GM12878 (cell line): Measurements from ENCODE around the gene NPY4R. TPM values are rescaled to one million over a fixed set of nuclear protein-coding genes. Genes with fewer than 3 reads are reported as not detected.
"Not testable (repeated sequence)": the region's sequence is repeated elsewhere in the genome, so short reads cannot be mapped to it uniquely, and the experiment has no call there.

Experiments used
- ATAC-seq: fragments of 200-7000 bp; cut with Tn5 transposase; 3 replicates; pipeline ENCODE4 v1.9.1; 2020; ENCODE audit warnings: mild to moderate bottlenecking, moderate library complexity
- BruUV-seq: library from RNA; stranded (reverse); fragments of 400-500 nt; replicated peaks from 2 replicates; lab custom pipeline; 2021; lab: Mats Ljungman, UMichigan
- CTCF ChIA-PET: fragments of 300-600 bp; sonication (Branson Sonifier 250); formaldehyde crosslinking; extraction: SDS; loops from one replicate; lab custom pipeline; 2021; ENCODE audit warnings: inconsistent platforms; lab: Yijun Ruan, JAX
- POLR2A ChIA-PET: fragments of 350-600 bp; formaldehyde crosslinking; extraction: SDS; loops from one replicate; lab custom pipeline; 2021; ENCODE audit warnings: inconsistent platforms; lab: Charles Lee
- RAD21 ChIA-PET: fragments of 300-600 bp; sonication (Branson Sonifier 250); formaldehyde crosslinking; loops from one replicate; lab custom pipeline; 2023; ENCODE audit warnings: antibody characterized with exemption; ENCODE audit not compliant: unreplicated experiment; lab: Charles Lee
- SMC1A ChIA-PET: fragments of 300-600 bp; sonication (Branson Sonifier 250); formaldehyde crosslinking; loops from one replicate; lab custom pipeline; 2023; ENCODE audit not compliant: unreplicated experiment, uncharacterized antibody; lab: Charles Lee
- DNase-seq: peaks from one replicate; pipeline ENCODE4 v3.0.0-alpha.2; 2011; ENCODE audit warnings: low read depth, low spot score
- FAIRE-seq: peaks from 3 replicates; lab custom pipeline; 2011; peaks lifted over from hg19 to GRCh38; lab: Jason Lieb, UNC
- H2AFZ ChIP-seq: 2 replicates; pipeline ENCODE4 v1.6.0; 2011; ENCODE audit warnings: low read depth, low read length, control low read depth; ENCODE audit not compliant: control insufficient read depth
- H3K27ac ChIP-seq: 2 replicates; pipeline ENCODE4 v1.5.1; 2011; ENCODE audit warnings: control low read depth; ENCODE audit not compliant: control insufficient read depth, insufficient read depth
- H3K27me3 ChIP-seq, 2 experiments: replicated peaks in 1 of 2; 2 replicates each; pipeline versions ENCODE4 v1.6.0 to v1.6.1; 2011; ENCODE audit warnings: low read length in 1 of 2; ENCODE audit not compliant: control insufficient read depth in 2 of 2, insufficient read depth in 2 of 2
- H3K36me3 ChIP-seq, 2 experiments: 2 replicates each; pipeline ENCODE4 v1.5.1; 2011; ENCODE audit warnings: low read length in 1 of 2; ENCODE audit not compliant: control insufficient read depth in 2 of 2, insufficient read depth in 2 of 2
- H3K4me1 ChIP-seq: 2 replicates; pipeline ENCODE4 v1.6.1; 2011; ENCODE audit warnings: mild to moderate bottlenecking, low read length, moderate library complexity, mixed read lengths; ENCODE audit not compliant: control insufficient read depth, insufficient read depth
- H3K4me2 ChIP-seq: 2 replicates; pipeline ENCODE4 v1.6.0; 2011; ENCODE audit warnings: control low read depth; ENCODE audit not compliant: control insufficient read depth, insufficient read depth
- H3K4me3 ChIP-seq: fragments of 200-600 bp; sonication (generic); 2 replicates; pipeline ENCODE4 v1.5.1; 2016
- H3K79me2 ChIP-seq: 2 replicates; pipeline ENCODE4 v1.6.0; 2011; ENCODE audit warnings: low read length; ENCODE audit not compliant: control insufficient read depth, insufficient read depth
- H3K9ac ChIP-seq: 2 replicates; pipeline ENCODE4 v1.8.0; 2011; ENCODE audit warnings: low read length, control low read depth, mixed read lengths; ENCODE audit not compliant: control insufficient read depth, insufficient read depth
- H3K9me3 ChIP-seq: replicated peaks from 3 replicates; pipeline ENCODE4 v1.5.1; 2011; ENCODE audit warnings: mild to moderate bottlenecking, low read length; ENCODE audit not compliant: control insufficient read depth, insufficient read depth
- H4K20me1 ChIP-seq: 2 replicates; pipeline ENCODE4 v1.6.0; 2011; ENCODE audit not compliant: control insufficient read depth, insufficient read depth
- WGBS: methylation state at CpG from one replicate; pipeline ENCODE4 v1.1.6; 2016; ENCODE audit warnings: low lambda C conversion rate; ENCODE audit not compliant: insufficient replicate concordance, insufficient coverage; ENCODE audit errors: missing lambda C conversion rate; 5-methylcytosine and 5-hydroxymethylcytosine counted together
- in situ Hi-C: fragments of 300-500 bp; cut with MboI; formaldehyde crosslinking; loops from 9 replicates; pipeline ENCODE4 v1.14.3; 2018; ENCODE audit warnings: mixed read lengths
- intact Hi-C: fragments of 100-400 bp; cut with micrococcal nuclease; formaldehyde crosslinking; loops from one replicate; pipeline ENCODE4 v1.14.2; 2022; ENCODE audit not compliant: unreplicated experiment
- polyA plus RNA-seq, 11 experiments: library from polyadenylated mRNA; depleted of rRNA in 4 of 11; unstranded in 6 of 11; stranded (reverse) in 5 of 11; fragments of >200 nt; fragmentation: Nextera tagmentation in 4 of 11; fragmentation: Illumina TruSeq in 1 of 11; extraction: Ambion mirVana in 4 of 11; extraction: Trizol in 1 of 11; gene quantifications; 1 replicate in 1 of 11; 2 replicates in 10 of 11; pipeline versions ENCODE4 v1.2.1 to v1.2.3, GENCODE V29; 2011 to 2016; ENCODE audit warnings: inconsistent platforms in 2 of 11, missing spikeins in 2 of 11, low read depth in 1 of 11
- total RNA-seq, 4 experiments: library from RNA; depleted of rRNA in 3 of 4; stranded (reverse); fragments of >200 nt in 3 of 4; fragmentation: Illumina TruSeq in 1 of 4; extraction: Trizol in 1 of 4; gene quantifications; 2 replicates each; pipeline versions ENCODE4 v1.2.1 to v1.2.3, GENCODE V29; 2013 to 2021

NPY4R gene
- total and polyA plus RNA-seq, 10 of the 15 experiments (the other 5 are each of a cell fraction or from before 2014, with no cell fraction given) = not detected

DNA sequence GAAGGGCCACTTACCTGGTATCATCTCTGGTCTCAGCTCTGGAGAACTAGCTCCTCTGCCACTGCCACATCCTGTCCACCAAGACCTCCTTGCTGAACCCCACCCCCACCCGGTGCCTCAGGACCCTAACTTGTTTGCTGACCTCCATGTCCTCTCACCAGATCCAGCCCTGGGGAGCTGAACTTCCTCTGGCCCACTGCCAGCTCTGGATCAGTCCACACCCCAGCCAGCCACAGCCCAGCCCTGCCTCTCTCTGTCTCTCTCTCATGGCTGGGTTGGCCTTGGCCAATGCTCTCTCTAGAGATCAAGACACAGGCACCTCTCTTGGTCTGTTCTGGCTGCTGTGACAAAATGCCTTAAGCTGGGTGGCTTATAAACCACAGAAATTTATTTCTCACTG is 14.4 kb downstream of the NPY4R start:
- H3K27ac ChIP-seq, intact Hi-C loops, FAIRE-seq, SMC1A ChIA-PET, CTCF ChIA-PET, H3K4me3 ChIP-seq, BruUV-seq, H3K79me2 ChIP-seq, H3K4me1 ChIP-seq, H4K20me1 ChIP-seq, in situ Hi-C loops, H3K9me3 ChIP-seq, H3K4me2 ChIP-seq, POLR2A ChIA-PET, ATAC-seq, H2AFZ ChIP-seq, H3K9ac ChIP-seq, RAD21 ChIA-PET, H3K36me3 ChIP-seq, DNase-seq, H3K27me3 ChIP-seq: not testable (repeated sequence)
- no CpG with 5 or more reads among the region's 1 CpG for WGBS

GRCh38 chr10:46450829-46451228 is 14.9 kb downstream of the NPY4R start:
- CTCF ChIA-PET, FAIRE-seq: not testable (repeated sequence)

DNA sequence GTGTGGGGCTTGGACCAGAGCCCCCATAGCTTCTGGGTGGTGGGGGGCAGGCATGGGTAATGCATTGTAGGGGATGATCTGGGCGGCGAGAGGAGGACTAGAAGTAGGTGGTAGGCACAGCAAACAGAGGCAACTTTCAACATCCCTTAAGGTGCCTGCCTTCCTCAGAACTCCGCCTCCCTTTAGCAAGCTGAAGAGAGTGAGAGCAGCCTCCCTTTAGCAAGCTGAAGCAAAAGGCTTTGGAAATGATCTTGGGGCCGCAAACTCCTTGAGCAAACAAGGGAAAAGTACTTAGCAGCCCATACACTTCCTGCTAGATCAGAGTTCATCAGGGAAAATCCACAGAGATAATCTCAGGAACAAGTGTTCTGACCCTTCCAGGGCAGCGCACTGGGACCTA is 18.3 kb downstream of the NPY4R start:
- H3K27me3 ChIP-seq, H3K27ac ChIP-seq, FAIRE-seq, H3K4me2 ChIP-seq, H3K79me2 ChIP-seq, RAD21 ChIA-PET, H3K4me3 ChIP-seq, ATAC-seq, POLR2A ChIA-PET, H4K20me1 ChIP-seq, H3K9me3 ChIP-seq, CTCF ChIA-PET, SMC1A ChIA-PET, H2AFZ ChIP-seq, in situ Hi-C loops, H3K4me1 ChIP-seq, H3K9ac ChIP-seq, DNase-seq, intact Hi-C loops, BruUV-seq, H3K36me3 ChIP-seq: not testable (repeated sequence)
- 67% methylated on average over 4 of the region's 5 CpGs for WGBS

More at GRCh38 chr10:46450829-46451228, 14.9 kb downstream of the NPY4R start:
- H3K79me2 ChIP-seq, H3K4me3 ChIP-seq, ATAC-seq, H4K20me1 ChIP-seq, RAD21 ChIA-PET, intact Hi-C loops, in situ Hi-C loops, H3K9me3 ChIP-seq, H3K4me1 ChIP-seq, DNase-seq, H3K36me3 ChIP-seq, POLR2A ChIA-PET, H3K9ac ChIP-seq, H3K27ac ChIP-seq, H3K27me3 ChIP-seq, H3K4me2 ChIP-seq, BruUV-seq, SMC1A ChIA-PET, H2AFZ ChIP-seq: not testable (repeated sequence)
- WGBS = 49% methylated on average over 7 of the region's 8 CpGs

GRCh38 chr10:46445389-46446122 is 20.2 kb downstream of the NPY4R start:
- CTCF ChIA-PET, H3K4me1 ChIP-seq, in situ Hi-C loops, H4K20me1 ChIP-seq, RAD21 ChIA-PET, ATAC-seq, H2AFZ ChIP-seq, H3K27ac ChIP-seq, H3K4me2 ChIP-seq, intact Hi-C loops, POLR2A ChIA-PET, H3K36me3 ChIP-seq, BruUV-seq, SMC1A ChIA-PET, H3K79me2 ChIP-seq, H3K4me3 ChIP-seq, DNase-seq, H3K27me3 ChIP-seq, H3K9ac ChIP-seq, H3K9me3 ChIP-seq: not testable (repeated sequence)
- FAIRE-seq = peak; percentile 23
- WGBS = 24% methylated on average over 2 of the region's 8 CpGs
